Duodenal mucosa (tissue), 2 donors: ENCODE measurements around the gene RBM18.

ENCODE experiments used
- H3K27ac ChIP-seq: one replicate; pipeline ENCODE4 v1.7.0; 2013; ENCODE audit warnings: low read depth, low read length
- H3K27me3 ChIP-seq, 2 donors: one replicate each; pipeline ENCODE4 v1.7.0; 2013; ENCODE audit warnings: low read length in 2 of 2, control low read depth in 1 of 2; ENCODE audit not compliant: insufficient read depth in 2 of 2, control insufficient read depth in 1 of 2
- H3K36me3 ChIP-seq, 2 donors: one replicate each; pipeline ENCODE4 v1.7.0; 2013; ENCODE audit warnings: low read length in 2 of 2, control low read depth in 1 of 2; ENCODE audit not compliant: insufficient read depth in 2 of 2, control insufficient read depth in 1 of 2
- H3K4me1 ChIP-seq, 2 donors: one replicate each; pipeline ENCODE4 v1.7.0; 2013; ENCODE audit warnings: low read length in 2 of 2, control low read depth in 1 of 2; ENCODE audit not compliant: insufficient read depth in 2 of 2, control insufficient read depth in 1 of 2
- H3K4me3 ChIP-seq, 2 donors: one replicate each; pipeline ENCODE4 v1.7.0; 2013; ENCODE audit warnings: low read length in 2 of 2, low read depth in 1 of 2
- H3K9ac ChIP-seq, 2 donors: one replicate each; pipeline ENCODE4 v1.7.0; 2013; ENCODE audit warnings: low read length in 2 of 2, low read depth in 1 of 2
- H3K9me3 ChIP-seq, 2 donors: one replicate each; pipeline ENCODE4 v1.7.0; 2013; ENCODE audit warnings: low read length in 2 of 2, control low read depth in 1 of 2; ENCODE audit not compliant: control insufficient read depth in 1 of 2

RBM18 gene

GRCh38 chr9:122207096-122207495 is 57.5 kb downstream of the RBM18 start:
- H3K36me3 ChIP-seq, result no peaks in the 10 kb centered on the region
- no peaks in the 10 kb centered on the region for H3K4me1 ChIP-seq
- H3K27ac ChIP-seq, result no peak overlapping the region
- no peak overlapping the region for H3K4me3 ChIP-seq
- H3K9ac ChIP-seq, result no peak overlapping the region
- peaks cover 13 to 26% of the 10 kb centered on the region in 2 donors for H3K27me3 ChIP-seq
- H3K9me3 ChIP-seq, result no peaks in the 10 kb centered on the region

- H3K4me3 ChIP-seq, result no peak overlapping the region
- no peak overlapping the region for H3K9ac ChIP-seq
- no peaks in the 10 kb centered on the region for H3K4me1 ChIP-seq
- H3K36me3 ChIP-seq, result no peaks in the 10 kb centered on the region
- H3K27ac ChIP-seq, result no peak overlapping the region
- no peaks in the 10 kb centered on the region for H3K9me3 ChIP-seq
- H3K27me3 ChIP-seq, result peaks cover 6 to 19% of the 10 kb centered on the region in 2 donors
These were observed 58.3 kb downstream of the RBM18 start for GRCh38 chr9:122206118-122207046.

DNA sequence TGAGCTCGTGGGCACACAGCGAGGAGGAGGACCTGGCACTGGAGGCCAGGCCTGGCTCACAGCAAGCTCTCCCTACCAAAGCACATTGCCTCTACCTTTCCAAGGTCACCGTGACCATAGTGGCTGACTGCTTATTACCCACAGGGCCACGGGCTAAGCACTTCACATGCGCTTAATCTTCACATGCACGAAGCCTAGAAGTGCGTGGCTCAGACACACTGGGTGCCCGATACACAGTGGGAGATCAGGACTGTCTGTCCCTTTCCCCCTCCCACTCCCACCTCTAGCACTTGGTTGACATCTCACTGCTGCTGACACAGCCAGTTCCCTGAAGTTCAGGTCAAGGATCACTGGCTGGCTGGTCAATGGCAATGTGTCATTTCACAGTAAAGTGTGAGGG is 59.5 kb downstream of the RBM18 start:
- Histone ChIP-seq H3K27me3 (peaks cover 5 to 14% of the 10 kb centered on the region in 2 donors), H3K27ac (no peak overlapping the region), H3K4me3 (no peak overlapping the region), H3K9ac (no peak overlapping the region), H3K36me3 (no peaks in the 10 kb centered on the region), H3K4me1 (no peaks in the 10 kb centered on the region), H3K9me3 (no peaks in the 10 kb centered on the region)

GRCh38 chr9:122204491-122204890 is 60.1 kb downstream of the RBM18 start:
- H3K27ac ChIP-seq, result no peak overlapping the region

GRCh38 chr9:122204055-122204454 is 60.6 kb downstream of the RBM18 start:
- Histone ChIP-seq H3K9me3 (no peaks in the 10 kb centered on the region), H3K27me3 (peaks cover 5 to 11% of the 10 kb centered on the region in 2 donors), H3K9ac (no peak overlapping the region), H3K36me3 (no peaks in the 10 kb centered on the region), H3K4me3 (no peak overlapping the region), H3K27ac (no peak overlapping the region), H3K4me1 (no peaks in the 10 kb centered on the region)

More at GRCh38 chr9:122204491-122204890, 60.1 kb downstream of the RBM18 start:
- H3K4me1 ChIP-seq, result no peaks in the 10 kb centered on the region
- no peak overlapping the region for H3K9ac ChIP-seq
- no peaks in the 10 kb centered on the region for H3K9me3 ChIP-seq
- no peak overlapping the region for H3K4me3 ChIP-seq
- peaks cover 5 to 13% of the 10 kb centered on the region in 2 donors for H3K27me3 ChIP-seq
- H3K36me3 ChIP-seq, result no peaks in the 10 kb centered on the region

DNA sequence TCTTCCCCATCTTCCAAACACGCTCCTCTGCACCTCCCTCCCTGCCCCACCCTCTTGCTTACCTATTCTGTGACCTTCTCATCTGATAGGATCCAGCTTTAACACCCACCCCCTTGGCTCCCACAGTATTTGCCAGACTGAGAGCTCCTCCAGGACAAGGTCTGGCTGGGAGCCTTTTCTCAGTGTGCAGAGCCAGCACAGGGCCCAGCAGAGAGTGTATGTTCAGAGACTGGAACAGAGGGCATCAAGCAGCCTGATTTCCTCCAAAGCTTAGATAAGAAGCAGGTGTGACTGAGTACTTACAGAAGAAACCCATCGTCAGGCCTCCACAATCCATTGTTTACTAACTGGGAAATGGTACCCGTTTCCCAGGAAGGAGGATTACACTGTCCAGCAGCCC is 62.5 kb downstream of the RBM18 start:
- no peak overlapping the region for H3K27ac ChIP-seq
- no peak overlapping the region for H3K4me3 ChIP-seq
- peaks cover 5 to 9% of the 10 kb centered on the region in 2 donors for H3K4me1 ChIP-seq
- no peaks in the 10 kb centered on the region for H3K9me3 ChIP-seq
- H3K36me3 ChIP-seq, result no peaks in the 10 kb centered on the region
- H3K9ac ChIP-seq, result no peak overlapping the region
- H3K27me3 ChIP-seq, result peaks cover 12 to 13% of the 10 kb centered on the region in 2 donors

DNA sequence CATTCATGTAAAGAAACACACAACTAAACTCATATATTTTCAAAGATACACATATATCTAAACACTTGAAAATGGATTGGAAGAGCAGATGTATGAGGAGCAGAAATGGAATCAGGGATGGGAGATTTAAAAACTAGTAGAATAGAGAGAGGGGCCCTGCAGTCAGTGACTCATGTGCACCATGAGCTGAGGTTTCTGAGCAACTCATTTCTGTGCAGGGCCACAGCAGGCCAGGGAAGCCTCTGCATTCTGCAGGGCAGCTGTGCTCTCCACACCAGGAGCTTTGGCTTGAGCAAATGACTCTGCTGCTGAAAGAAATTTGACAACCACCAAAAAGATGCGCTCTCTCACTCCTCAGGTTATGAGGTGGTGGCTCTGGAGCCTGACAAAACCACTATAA is 63.0 kb downstream of the RBM18 start:
- H3K36me3 ChIP-seq, result no peaks in the 10 kb centered on the region
- no peaks in the 10 kb centered on the region for H3K9me3 ChIP-seq
- H3K4me1 ChIP-seq, result peaks cover 5 to 9% of the 10 kb centered on the region in 2 donors
- no peak overlapping the region for H3K4me3 ChIP-seq
- no peak overlapping the region for H3K27ac ChIP-seq
- H3K27me3 ChIP-seq, result peaks cover 9 to 17% of the 10 kb centered on the region in 2 donors
- no peak overlapping the region for H3K9ac ChIP-seq

DNA sequence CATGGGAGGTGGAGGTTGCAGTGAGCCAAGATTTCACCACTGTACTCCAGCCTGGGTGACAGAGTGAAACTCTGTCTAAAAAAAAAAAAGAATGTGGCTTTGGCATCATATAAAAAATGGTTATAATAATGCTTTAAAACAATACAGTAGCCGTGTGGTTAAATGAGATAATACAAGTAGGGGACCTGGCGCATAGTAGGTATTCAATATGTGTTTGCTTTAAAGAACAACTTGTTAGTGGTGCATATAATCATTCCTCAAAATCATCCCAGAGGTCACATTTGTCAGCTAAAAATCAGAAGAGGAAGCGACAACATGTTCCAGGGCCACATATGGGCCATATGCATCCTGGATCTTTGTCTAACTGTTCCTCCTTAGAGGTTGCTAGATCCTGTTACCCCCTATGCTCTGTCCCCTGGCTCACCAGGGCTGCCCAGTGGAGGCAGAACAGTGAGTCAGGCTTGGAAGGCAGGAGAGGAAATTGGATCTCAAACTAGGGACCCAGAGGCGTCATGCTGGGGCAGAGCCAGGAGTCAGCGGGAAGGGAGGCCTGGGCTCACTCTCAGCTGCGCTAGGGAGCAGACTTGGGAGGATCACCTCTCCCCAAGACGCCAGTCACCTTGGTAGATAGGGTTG is 63.6 kb downstream of the RBM18 start:
- Histone ChIP-seq H3K4me3 (no peak overlapping the region), H3K27me3 (peaks cover 9 to 17% of the 10 kb centered on the region in 2 donors), H3K9ac (no peak overlapping the region), H3K4me1 (peaks cover 5 to 9% of the 10 kb centered on the region in 2 donors), H3K36me3 (no peaks in the 10 kb centered on the region), H3K9me3 (no peaks in the 10 kb centered on the region), H3K27ac (no peak overlapping the region)

DNA sequence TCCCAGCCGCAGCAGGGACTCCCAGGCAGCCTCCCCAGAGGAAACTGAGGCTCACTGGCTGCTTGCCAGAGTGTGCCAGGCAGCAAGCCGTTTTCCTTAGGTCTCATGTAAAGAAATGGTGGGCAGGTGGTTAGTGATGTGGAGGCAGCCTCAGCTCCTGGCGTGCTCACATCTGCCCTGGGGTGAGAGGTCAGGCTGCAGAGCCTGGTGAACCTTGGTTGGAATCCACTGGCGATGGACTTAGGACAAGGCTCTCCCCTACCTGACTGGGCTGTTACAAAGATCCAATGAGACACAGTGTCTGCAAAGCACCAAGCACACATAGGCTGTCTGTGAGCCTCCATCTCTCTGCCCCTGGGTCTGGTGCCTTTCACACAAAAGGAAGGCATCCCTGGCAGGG is 66.8 kb downstream of the RBM18 start:
- Histone ChIP-seq H3K27ac (no peak overlapping the region), H3K36me3 (no peaks in the 10 kb centered on the region), H3K27me3 (peaks cover 9 to 17% of the 10 kb centered on the region in 2 donors), H3K9me3 (no peaks in the 10 kb centered on the region), H3K4me3 (no peak overlapping the region), H3K9ac (no peak overlapping the region), H3K4me1 (peaks cover 5 to 9% of the 10 kb centered on the region in 2 donors)

DNA sequence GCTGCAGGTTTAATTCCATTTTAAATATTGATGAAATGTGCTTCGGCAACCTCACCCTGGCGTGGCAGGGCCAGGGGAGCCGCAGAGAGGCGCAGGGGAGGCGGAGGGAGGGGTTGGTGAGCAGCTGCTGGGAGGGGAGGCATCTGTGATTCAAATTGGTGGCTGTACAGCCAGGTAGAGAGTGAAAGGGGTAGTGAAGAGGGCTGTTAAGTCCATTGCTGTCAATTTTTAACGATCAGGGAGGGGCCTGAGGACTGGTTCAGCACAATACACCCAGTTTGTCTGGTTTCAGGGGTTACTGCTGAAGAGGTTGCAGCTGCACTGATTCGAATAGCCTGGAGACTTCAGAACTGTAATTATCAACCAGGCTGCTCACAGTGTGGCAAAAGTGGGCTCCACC is 67.2 kb downstream of the RBM18 start:
- no peaks in the 10 kb centered on the region for H3K36me3 ChIP-seq

More for the DNA sequence above, 67.2 kb downstream of the RBM18 start:
- no peaks in the 10 kb centered on the region for H3K9me3 ChIP-seq
- no peak overlapping the region for H3K27ac ChIP-seq
- H3K9ac ChIP-seq, result no peak overlapping the region
- peaks cover 9 to 17% of the 10 kb centered on the region in 2 donors for H3K27me3 ChIP-seq
- H3K4me3 ChIP-seq, result no peak overlapping the region
- peaks cover 5 to 9% of the 10 kb centered on the region in 2 donors for H3K4me1 ChIP-seq
